SJCRH30 (cell line): ENCODE measurements around the gene SPTSSA. TPM values are rescaled to one million over a fixed set of nuclear protein-coding genes. Genes with fewer than 3 reads are reported as not detected.
"Not testable (repeated sequence)": the region's sequence is repeated elsewhere in the genome, so short reads cannot be mapped to it uniquely, and the experiment has no call there.

ENCODE experiments used
- DNase-seq, 2 experiments: peaks; one replicate each; pipeline ENCODE4 v3.0.0-alpha.2; 2015 to 2020
- H3K27ac ChIP-seq: fragments of 250-450 bp; sonication (Bioruptor Pico); 2 replicates; pipeline ENCODE4 v1.5.1; 2020; ENCODE audit warnings: mild to moderate bottlenecking, moderate library complexity
- H3K27me3 ChIP-seq: fragments of 250-450 bp; sonication (Bioruptor Pico); 2 replicates; pipeline ENCODE4 v1.5.1; 2020; ENCODE audit warnings: mild to moderate bottlenecking, moderate library complexity
- H3K36me3 ChIP-seq: fragments of 250-450 bp; sonication (Bioruptor Pico); 2 replicates; pipeline ENCODE4 v1.5.1; 2020; ENCODE audit warnings: mild to moderate bottlenecking, moderate library complexity
- H3K4me1 ChIP-seq: fragments of 250-450 bp; sonication (Bioruptor Pico); 2 replicates; pipeline ENCODE4 v1.5.1; 2020; ENCODE audit warnings: mild to moderate bottlenecking, moderate library complexity
- H3K4me3 ChIP-seq: fragments of 250-450 bp; sonication (Bioruptor Pico); 2 replicates; pipeline ENCODE4 v1.5.1; 2020; ENCODE audit warnings: mild to moderate bottlenecking, moderate library complexity
- H3K9me3 ChIP-seq: fragments of 250-450 bp; sonication (Bioruptor Pico); replicated peaks from 2 replicates; pipeline ENCODE4 v1.5.1; 2020; ENCODE audit warnings: mild to moderate bottlenecking, moderate library complexity
- total RNA-seq: library from RNA; depleted of rRNA; stranded (reverse); fragments of >200 nt; shearing (Covaris generic); gene quantifications from 2 replicates; pipeline ENCODE4 v1.2.3, GENCODE V29; 2014

Gene SPTSSA
- total RNA-seq, 1 experiment from 2014 or later, result 67.9 TPM

DNA sequence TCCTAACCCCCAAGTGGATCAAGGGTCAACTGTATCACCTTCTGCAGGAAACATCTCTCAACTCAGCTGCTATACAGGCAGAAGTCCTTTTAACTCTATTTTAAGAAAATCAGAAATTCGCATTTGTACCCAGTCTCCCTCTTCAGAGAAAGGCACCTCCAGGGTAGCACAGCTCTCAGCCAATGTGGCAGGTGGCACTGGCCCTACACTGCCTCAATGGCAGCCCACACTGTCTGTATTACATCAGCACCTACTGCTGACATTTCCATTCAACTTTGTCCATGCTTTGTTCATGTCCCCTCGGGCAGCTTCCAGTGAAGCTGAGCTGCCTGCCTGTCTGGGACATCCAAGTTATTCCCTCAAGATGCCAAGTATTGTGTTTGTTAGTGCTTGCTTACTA, 8.8 kb downstream of the SPTSSA start:
- Histone ChIP-seq H3K9me3 (no peaks in the 10 kb centered on the region), H3K36me3 (peaks cover 78% of the 10 kb centered on the region), H3K4me3 (no peak overlapping the region), H3K27me3 (no peaks in the 10 kb centered on the region), H3K4me1 (no peaks in the 10 kb centered on the region), H3K27ac (no peak overlapping the region)
- no peak for DNase-seq

DNA sequence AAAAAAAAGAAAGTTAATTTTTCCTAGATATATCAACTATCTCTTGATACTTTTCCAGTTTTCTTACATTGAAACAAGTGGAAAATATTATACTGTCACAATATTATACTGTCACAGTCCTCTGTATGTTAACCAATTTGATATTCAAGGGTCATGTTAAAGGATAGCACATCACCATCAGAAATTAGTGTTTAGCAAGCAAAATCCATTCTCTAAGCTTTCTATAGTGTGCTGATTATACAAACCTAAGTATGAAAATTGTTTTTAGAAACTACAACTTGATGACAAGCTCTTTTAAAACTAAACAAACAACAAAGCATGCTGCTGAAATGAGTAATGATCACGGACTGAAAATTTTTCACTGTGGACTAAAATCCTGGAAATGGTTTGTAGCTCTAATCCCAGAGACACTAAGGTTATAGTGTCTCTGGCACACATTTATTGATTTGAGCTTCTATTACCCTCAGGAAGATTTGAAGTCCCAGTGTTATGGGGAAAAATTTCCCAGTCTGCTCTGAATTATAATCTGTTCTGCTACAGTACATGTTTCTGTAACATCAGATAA, 9.7 kb downstream of the SPTSSA start:
- no peak overlapping the region for H3K4me3 ChIP-seq
- H3K36me3 ChIP-seq, result peaks cover 83% of the 10 kb centered on the region
- no peaks in the 10 kb centered on the region for H3K27me3 ChIP-seq
- no peak for DNase-seq
- no peaks in the 10 kb centered on the region for H3K4me1 ChIP-seq
- H3K27ac ChIP-seq, result no peak overlapping the region
- H3K9me3 ChIP-seq, result no peaks in the 10 kb centered on the region

DNA sequence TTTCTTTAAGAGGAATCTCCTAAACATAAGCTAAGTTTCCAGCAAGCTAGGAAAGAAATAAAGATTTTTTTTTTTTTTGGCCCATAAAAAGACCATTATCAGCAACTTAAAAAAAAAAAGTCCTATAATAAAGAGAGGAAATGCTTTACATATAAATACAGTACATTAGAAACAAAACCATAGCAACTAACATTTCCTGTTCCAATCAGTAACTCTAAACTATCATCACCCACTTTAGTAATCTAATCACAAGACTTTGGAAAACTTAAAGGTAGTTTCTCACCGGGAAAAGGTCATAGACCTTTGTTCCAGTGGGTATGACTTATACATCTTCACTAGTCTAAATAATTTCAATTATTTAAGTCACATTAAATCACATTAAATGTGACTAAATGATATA, 11.1 kb downstream of the SPTSSA start:
- Histone ChIP-seq H3K4me1 (no peaks in the 10 kb centered on the region), H3K9me3 (no peaks in the 10 kb centered on the region), H3K36me3 (peaks cover 83% of the 10 kb centered on the region), H3K27me3 (no peaks in the 10 kb centered on the region), H3K4me3 (no peak overlapping the region), H3K27ac (no peak overlapping the region)
- DNase-seq, result no peak

DNA sequence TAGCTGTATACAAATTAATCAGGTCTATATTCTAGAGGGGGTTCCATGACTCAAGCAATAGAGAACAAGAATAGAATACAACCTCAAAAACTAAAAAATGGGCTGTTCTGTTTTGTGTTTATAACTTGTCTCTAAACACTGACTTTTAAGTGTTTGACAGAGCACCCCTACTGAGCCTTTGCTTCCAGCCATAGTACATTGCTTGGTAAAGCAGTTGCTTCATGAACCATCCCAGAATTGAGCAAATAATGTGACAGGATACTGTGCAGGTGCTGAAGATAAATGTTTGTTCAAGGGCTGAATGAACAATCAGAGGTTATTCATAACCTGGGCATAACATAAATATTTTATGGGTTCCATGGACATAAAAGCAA, 11.5 kb downstream of the SPTSSA start:
- no peak for DNase-seq
- Histone ChIP-seq H3K27me3 (no peaks in the 10 kb centered on the region), H3K36me3 (peaks cover 81% of the 10 kb centered on the region)

DNA sequence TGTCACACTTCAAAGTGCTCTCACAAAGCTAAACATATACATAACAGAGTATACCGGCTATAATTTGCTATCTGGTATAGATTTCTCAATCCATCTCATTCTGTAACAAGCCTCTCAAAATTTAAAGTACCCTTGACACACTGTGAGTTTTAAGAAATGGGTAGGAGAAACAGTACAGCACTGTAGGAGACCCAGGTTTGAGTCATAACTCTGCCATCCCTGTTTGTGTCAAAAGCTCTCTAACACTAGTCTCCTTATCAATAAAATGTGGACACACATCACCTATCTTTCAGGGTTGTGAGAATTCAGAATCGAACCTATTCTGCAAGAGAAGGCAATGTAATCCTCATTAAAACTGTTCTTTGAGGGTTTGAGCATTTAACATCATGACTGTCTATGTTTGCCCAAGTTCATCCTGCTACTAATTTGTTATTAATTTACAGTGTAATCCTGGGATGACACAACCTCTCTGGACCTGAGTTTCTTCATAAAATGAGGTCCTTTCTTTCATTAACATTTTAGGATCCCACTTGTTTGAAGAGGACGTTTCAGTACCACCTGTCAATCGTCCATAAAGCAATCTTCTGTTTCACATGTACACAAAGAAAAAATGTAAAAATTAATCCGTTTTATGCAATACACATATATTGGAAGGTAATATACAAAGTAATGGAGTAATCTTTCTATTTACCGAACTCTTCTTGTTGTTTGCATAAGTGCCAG, 12.1 kb downstream of the SPTSSA start:
- Histone ChIP-seq H3K36me3 (peaks cover 81% of the 10 kb centered on the region), H3K9me3 (no peaks in the 10 kb centered on the region), H3K27ac (no peak overlapping the region), H3K4me1 (no peaks in the 10 kb centered on the region), H3K27me3 (no peaks in the 10 kb centered on the region), H3K4me3 (no peak overlapping the region)
- no peak for DNase-seq

More for the DNA sequence above, 11.5 kb downstream of the SPTSSA start:
- Histone ChIP-seq H3K4me3 (no peak overlapping the region), H3K27ac (no peak overlapping the region), H3K4me1 (no peaks in the 10 kb centered on the region), H3K9me3 (no peaks in the 10 kb centered on the region)

DNA sequence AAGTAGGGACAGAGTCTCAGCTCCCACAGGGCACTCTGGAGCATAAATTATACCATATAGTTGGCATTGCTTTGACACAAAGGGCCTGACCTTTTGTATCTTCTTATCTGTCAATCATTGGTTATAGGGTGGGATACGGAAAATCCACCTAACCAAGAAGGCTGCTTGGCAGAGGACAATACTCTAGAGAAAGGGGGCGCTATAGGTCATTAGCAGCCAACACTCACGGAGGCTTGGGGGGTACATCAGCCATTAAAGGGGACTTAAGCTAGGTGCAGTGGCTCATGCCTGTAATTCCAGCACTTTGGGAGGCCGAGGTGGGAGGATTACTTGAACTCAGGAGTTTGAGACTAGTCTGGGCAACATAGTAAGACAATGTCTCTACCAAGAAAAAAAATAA, 22.9 kb downstream of the SPTSSA start:
- H3K9me3 ChIP-seq, result no peaks in the 10 kb centered on the region
- no peak for DNase-seq
- H3K27ac ChIP-seq, result no peak overlapping the region
- no peaks in the 10 kb centered on the region for H3K4me1 ChIP-seq
- no peak overlapping the region for H3K4me3 ChIP-seq
- peaks cover 34% of the 10 kb centered on the region for H3K36me3 ChIP-seq
- H3K27me3 ChIP-seq, result no peaks in the 10 kb centered on the region

DNA sequence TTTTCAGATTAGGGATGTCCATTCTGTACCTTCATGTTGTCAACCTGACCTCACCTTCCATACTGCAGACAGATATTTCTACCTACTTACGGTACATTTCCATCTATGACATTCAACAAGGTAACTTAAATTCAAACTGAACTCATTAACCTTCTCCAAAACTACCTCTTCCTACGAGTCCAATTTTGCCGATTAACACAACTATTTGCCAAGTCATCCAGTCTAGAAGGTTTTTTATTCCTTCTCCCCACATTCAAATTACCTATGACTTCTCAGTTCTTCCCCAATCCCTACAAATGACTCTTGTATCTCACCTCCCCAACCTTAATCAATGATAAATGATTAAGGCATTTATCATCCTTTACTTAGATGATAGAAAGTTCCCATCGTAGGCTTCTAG, 23.6 kb downstream of the SPTSSA start:
- H3K9me3 ChIP-seq, result no peaks in the 10 kb centered on the region
- no peaks in the 10 kb centered on the region for H3K4me1 ChIP-seq
- H3K4me3 ChIP-seq, result no peak overlapping the region
- DNase-seq, result no peak
- H3K27me3 ChIP-seq, result no peaks in the 10 kb centered on the region
- H3K36me3 ChIP-seq, result peaks cover 35% of the 10 kb centered on the region
- no peak overlapping the region for H3K27ac ChIP-seq

DNA sequence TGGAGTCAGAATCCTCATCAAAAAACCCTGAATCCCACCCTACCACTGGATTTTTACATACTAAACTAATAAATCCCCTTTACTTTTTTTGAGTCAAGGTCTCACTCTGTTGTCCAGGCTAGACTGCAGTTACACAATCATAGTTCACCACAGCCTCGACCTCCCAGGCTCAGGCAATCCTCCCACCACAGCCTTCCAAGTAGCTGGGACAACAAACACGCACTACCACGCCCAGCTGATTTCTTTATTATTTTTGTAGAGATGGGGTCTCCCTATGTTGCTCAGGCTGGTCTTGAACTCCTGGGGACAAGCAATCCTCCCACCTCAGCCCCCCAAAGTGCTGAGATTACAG, 24.3 kb downstream of the SPTSSA start:
- no peak for DNase-seq
- H3K36me3 ChIP-seq, result peaks cover 42% of the 10 kb centered on the region
- H3K9me3 ChIP-seq, result no peaks in the 10 kb centered on the region
- H3K27ac ChIP-seq, result no peak overlapping the region
- no peak overlapping the region for H3K4me3 ChIP-seq
- no peaks in the 10 kb centered on the region for H3K4me1 ChIP-seq
- no peaks in the 10 kb centered on the region for H3K27me3 ChIP-seq

DNA sequence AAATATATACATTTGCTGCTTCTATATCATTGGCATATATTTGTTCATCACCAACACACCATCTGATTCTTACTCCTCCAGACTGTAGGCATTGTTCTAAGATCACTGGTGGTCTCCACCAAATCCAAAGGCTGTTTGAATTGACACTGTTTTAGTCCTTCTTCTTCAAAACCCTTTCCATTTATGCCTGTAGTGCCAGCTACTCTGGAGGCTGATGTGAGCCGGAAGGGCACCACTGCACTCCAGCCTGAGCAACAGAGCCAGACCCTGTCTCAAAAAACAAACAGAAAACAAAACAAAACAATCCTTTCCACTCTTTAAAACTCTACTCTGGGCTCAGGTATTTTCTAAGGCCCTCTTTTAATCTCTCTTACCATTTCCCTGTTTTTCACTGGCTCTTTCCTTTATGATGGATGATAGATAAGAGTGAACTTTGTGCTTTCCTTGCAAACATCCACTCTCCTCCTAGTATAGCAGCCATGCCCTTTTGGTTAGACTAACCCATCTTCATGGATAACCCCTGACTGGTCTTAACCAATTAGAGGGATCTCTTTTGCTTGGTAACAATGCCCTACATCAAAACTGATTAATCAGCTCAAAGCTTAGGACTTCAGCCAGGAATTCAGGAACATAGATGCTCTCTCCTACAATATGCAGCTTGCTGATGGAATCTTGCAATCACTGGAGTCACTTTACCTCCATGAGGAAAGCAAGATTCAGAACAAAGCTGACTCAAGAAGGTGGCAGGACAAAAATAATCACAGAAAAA, 24.9 kb downstream of the SPTSSA start:
- no peaks in the 10 kb centered on the region for H3K9me3 ChIP-seq
- H3K27me3 ChIP-seq, result no peaks in the 10 kb centered on the region
- peaks cover 42% of the 10 kb centered on the region for H3K36me3 ChIP-seq
- H3K4me1 ChIP-seq, result no peaks in the 10 kb centered on the region
- DNase-seq, result no peak
- H3K27ac ChIP-seq, result no peak overlapping the region
- no peak overlapping the region for H3K4me3 ChIP-seq

DNA sequence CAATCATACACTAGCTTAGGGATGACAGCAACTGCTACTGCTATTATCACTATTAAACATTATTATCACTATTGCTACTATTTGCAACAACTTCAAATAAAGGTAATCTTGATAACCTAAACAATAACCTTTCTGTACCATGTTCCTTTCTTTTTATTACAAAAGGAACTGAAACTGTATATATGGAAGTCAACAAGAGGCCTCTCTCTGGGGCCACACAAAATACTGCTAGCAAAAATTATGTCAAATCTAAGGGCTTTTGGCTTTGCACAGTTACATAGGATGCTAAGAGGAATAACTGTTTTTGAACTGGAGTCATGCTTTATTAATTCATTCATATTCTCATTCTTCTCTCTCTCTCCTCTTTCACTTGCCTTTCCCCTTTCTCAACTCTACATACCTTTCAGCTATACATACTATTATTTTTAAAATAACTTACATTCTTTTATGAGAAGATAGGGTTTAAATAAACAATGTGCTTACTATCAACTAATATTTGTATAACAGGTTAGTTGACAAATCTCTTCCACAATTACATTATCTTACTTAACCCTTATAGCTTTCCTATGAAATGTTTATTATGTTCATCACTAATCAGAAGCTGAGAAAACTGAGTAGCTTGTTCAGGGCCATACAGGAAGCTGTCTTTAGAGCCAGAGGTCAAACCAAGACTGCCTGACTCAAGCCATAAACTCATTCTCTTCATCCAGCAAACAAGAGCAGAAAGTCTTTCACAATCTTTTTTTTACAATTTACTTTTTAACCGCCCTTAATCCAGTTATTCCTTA, 25.7 kb downstream of the SPTSSA start:
- DNase-seq, result no peak
- no peak overlapping the region for H3K27ac ChIP-seq

DNA sequence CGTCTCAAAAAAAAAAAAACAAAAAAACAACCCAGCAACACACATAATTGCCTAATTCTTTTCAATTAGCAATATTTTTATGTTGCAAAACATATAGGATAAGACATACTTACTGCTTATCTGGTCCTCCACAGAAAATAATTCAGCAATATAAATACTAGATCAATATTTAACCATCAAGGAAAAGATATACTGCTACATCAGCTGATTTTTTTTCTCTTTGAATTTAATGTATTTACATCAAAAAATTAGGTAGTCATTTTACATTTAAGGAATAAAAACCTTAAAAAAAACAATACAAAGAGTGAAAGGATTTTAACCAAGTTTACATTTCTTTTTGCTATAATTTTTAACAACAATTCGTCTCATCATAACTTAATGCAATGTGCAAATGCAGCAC, 28.1 kb downstream of the SPTSSA start:
- Histone ChIP-seq H3K27ac (no peak overlapping the region), H3K36me3 (peaks cover 34% of the 10 kb centered on the region), H3K4me3 (no peak overlapping the region), H3K27me3 (no peaks in the 10 kb centered on the region), H3K9me3 (no peaks in the 10 kb centered on the region), H3K4me1 (no peaks in the 10 kb centered on the region)
- DNase-seq, result no peak

More for the DNA sequence above, 25.7 kb downstream of the SPTSSA start:
- H3K36me3 ChIP-seq, result peaks cover 42% of the 10 kb centered on the region
- H3K27me3 ChIP-seq, result no peaks in the 10 kb centered on the region
- no peaks in the 10 kb centered on the region for H3K9me3 ChIP-seq
- no peaks in the 10 kb centered on the region for H3K4me1 ChIP-seq
- H3K4me3 ChIP-seq, result no peak overlapping the region

DNA sequence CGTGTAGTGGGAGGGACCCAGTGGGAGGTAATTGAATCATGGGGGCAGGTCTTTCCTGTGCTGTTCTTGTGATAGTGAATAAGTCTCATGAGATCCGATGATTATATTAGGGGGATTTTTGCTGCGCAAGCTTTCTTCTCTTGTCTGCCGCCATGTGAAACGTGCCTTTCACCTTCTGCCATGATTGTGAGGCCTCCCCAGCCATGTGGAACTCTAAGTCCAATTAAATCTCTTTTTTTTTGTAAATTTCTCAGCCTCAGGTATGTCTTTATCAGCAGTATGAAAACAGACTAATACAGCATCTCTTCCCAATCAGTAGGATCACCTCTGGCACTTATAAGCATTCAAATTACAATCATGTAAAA, 34.0 kb downstream of the SPTSSA start:
- not testable (repeated sequence) for H3K27me3 ChIP-seq, H3K4me3 ChIP-seq, DNase-seq, H3K27ac ChIP-seq, H3K9me3 ChIP-seq, H3K4me1 ChIP-seq, H3K36me3 ChIP-seq

DNA sequence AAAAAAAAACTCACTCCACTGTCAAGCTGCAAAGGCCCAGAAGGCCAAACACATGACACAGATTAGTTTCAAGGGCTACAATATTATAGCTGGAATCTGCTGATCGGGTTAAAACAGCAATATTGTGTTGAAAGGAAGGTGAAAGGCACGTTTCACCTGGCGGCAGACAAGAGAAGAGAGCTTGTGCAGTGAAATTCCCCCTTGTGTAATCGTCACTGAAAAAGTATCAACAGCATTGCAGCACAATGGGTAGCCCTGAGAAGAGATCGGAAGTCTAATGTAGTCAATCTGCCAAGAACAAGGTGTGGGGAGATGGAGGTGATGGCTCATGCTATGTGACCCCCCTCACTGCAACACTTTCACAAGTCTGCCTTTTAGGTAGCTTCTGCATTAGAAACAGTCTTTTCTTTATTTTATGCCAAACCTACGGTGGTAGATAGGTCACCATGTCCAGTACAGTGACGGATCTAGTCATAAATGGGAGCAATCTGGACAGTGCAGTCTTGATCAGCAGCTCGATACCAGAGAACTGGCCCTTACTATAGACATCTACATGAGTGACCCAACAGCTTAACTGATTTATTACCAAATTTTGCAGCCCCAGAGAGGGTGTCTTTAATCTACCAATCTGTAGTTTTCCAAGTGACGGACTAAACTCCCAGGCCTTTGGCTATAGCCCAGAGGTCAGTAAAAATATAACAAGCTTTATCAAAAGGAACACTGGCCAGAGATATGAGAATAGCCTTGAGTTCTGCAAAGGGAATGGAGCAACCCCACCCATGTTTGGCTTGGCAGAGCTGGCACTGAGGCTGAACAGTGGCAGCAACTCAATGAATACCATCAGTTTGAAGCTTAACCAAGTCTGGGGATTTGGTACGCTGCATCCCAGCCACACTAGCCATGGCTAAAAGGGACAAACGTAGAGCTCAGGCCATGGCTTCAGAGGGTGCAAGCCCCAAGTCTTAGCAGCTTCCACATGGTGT, 35.4 kb downstream of the SPTSSA start:
- no peaks in the 10 kb centered on the region for H3K4me1 ChIP-seq
- DNase-seq, result no peak
- H3K36me3 ChIP-seq, result no peaks in the 10 kb centered on the region
- no peaks in the 10 kb centered on the region for H3K27me3 ChIP-seq
- H3K27ac ChIP-seq, result no peak overlapping the region
- no peaks in the 10 kb centered on the region for H3K9me3 ChIP-seq
- no peak overlapping the region for H3K4me3 ChIP-seq
